K562 (cell line): ENCODE results near the gene TUBB4B. TPM values are rescaled to one million over a fixed set of nuclear protein-coding genes. Genes with fewer than 3 reads are reported as not detected.

Experiments used
- DEAF1 ChIP-seq: fragments of 450-650 bp; formaldehyde crosslinking; IDR thresholded peaks from 2 replicates; pipeline ENCODE4 v1.4.0; 2020; ENCODE audit warnings: mild to moderate bottlenecking, moderate library complexity
- FOXO4 ChIP-seq: fragments of 450-650 bp; formaldehyde crosslinking; IDR thresholded peaks from 2 replicates; pipeline ENCODE4 v1.4.0; 2020; ENCODE audit warnings: mild to moderate bottlenecking, moderate library complexity
- GMEB1 ChIP-seq: fragments of 250-450 bp; sonication (Bioruptor Pico); IDR thresholded peaks from 2 replicates; pipeline ENCODE4 v1.4.0; 2020; ENCODE audit warnings: mild to moderate bottlenecking
- GTF3C2 ChIP-seq: IDR thresholded peaks from 3 replicates; pipeline ENCODE4 v1.6.1; 2011; ENCODE audit warnings: borderline replicate concordance, mild to moderate bottlenecking, moderate library complexity; ENCODE audit not compliant: insufficient read length; ENCODE audit errors: extremely low read depth
- RAD51 ChIP-seq: fragments of 450-650 bp; IDR thresholded peaks from 2 replicates; pipeline ENCODE4 v1.7.1; 2016; ENCODE audit warnings: low read depth, mild to moderate bottlenecking, borderline replicate concordance
- SMAD3 ChIP-seq: fragments of 450-650 bp; formaldehyde crosslinking; conservative IDR thresholded peaks from 2 replicates; pipeline ENCODE4 v1.4.0; 2020; ENCODE audit warnings: mild to moderate bottlenecking
- YY1 ChIP-seq, 3 experiments: IDR thresholded peaks; 2 replicates each; pipeline ENCODE4 v1.6.1; 2011; ENCODE audit warnings: low read length in 2 of 3, mild to moderate bottlenecking in 2 of 3, moderate library complexity in 2 of 3, borderline replicate concordance in 1 of 3, control low read depth in 1 of 3, low read depth in 1 of 3; ENCODE audit not compliant: insufficient read depth in 3 of 3, insufficient replicate concordance in 2 of 3, control insufficient read depth in 1 of 3, insufficient read length in 1 of 3; ENCODE audit errors: extremely low read depth in 1 of 3
- ZNF282 ChIP-seq: sonication (generic); formaldehyde crosslinking; IDR thresholded peaks from 2 replicates; pipeline ENCODE4 v1.8.1; 2023; ENCODE audit warnings: missing genetic modification reagents
- ZNF592 ChIP-seq: fragments of 450-650 bp; IDR thresholded peaks from 2 replicates; pipeline ENCODE4 v1.6.1; 2017; ENCODE audit warnings: antibody characterized with exemption, mild to moderate bottlenecking
- polyA plus RNA-seq, 8 experiments: library from polyadenylated mRNA; depleted of rRNA in 4 of 8; stranded (reverse) in 5 of 8; unstranded in 3 of 8; fragments of >200 nt; fragmentation: Nextera tagmentation in 2 of 8; fragmentation: Illumina TruSeq in 1 of 8; extraction: Ambion mirVana in 2 of 8; extraction: Trizol in 1 of 8; gene quantifications; 2 replicates each; pipeline versions ENCODE4 v1.2.1 to v1.2.3, GENCODE V29; 2011 to 2014; ENCODE audit warnings: inconsistent platforms in 1 of 8, missing spikeins in 1 of 8
- total RNA-seq, 7 experiments: library from RNA; depleted of rRNA in 6 of 7; stranded (reverse); fragments of >200 nt in 6 of 7; fragmentation: Illumina TruSeq in 2 of 7; extraction: Trizol in 2 of 7; gene quantifications; 2 replicates each; pipeline versions ENCODE4 v1.2.1 to v1.2.3, GENCODE V29; 2011 to 2021; ENCODE audit warnings: low replicate concordance in 1 of 7

TUBB4B gene
- total and polyA plus RNA-seq, 9 of the 15 experiments (the other 6 are each of a cell fraction or from before 2014, with no cell fraction given), result 24.1 to 443 (median 268) TPM

GRCh38 chr9:137275203-137275587, 34.1 kb downstream of the TUBB4B start (continued):
- TF ChIP-seq YY1 (IDR thresholded peaks at IDR 0.05; ENCODE audit: borderline replicate concordance in 1 of 3, control insufficient read depth in 1 of 3, extremely low read depth in 1 of 3, insufficient read depth in 3 of 3, insufficient read length in 1 of 3, insufficient replicate concordance in 2 of 3, low read depth in 1 of 3, low read length in 2 of 3) (no peak), GTF3C2 (no peak), FOXO4 (CRISPR knock-in tag) (no peak), ZNF592 (no peak), DEAF1 (no peak), RAD51 (no peak), GMEB1 (CRISPR knock-in tag) (no peak), ZNF282 (CRISPR knock-in tag) (no peak), SMAD3 (CRISPR knock-in tag) (no peak)
